Glutamatergic neuron (in vitro differentiated cells): ENCODE measurements around the gene TRIM8. TPM values are rescaled to one million over a fixed set of nuclear protein-coding genes. Genes with fewer than 3 reads are reported as not detected.

Experiments
- DNase-seq: peaks from one replicate; pipeline ENCODE4 v3.0.0; 2022
- H3K27ac Mint-ChIP-seq: one replicate; pipeline ENCODE4 v1.8.0; 2020; ENCODE audit warnings: mild to moderate bottlenecking, mixed read lengths, inconsistent platforms; ENCODE audit not compliant: unreplicated experiment
- H3K27me3 Mint-ChIP-seq: one replicate; pipeline ENCODE4 v1.8.0; 2020; ENCODE audit warnings: mild to moderate bottlenecking, moderate library complexity, mixed read lengths, inconsistent platforms; ENCODE audit not compliant: unreplicated experiment
- H3K36me3 Mint-ChIP-seq: one replicate; pipeline ENCODE4 v1.8.0; 2020; ENCODE audit warnings: mild to moderate bottlenecking, mixed read lengths, inconsistent platforms; ENCODE audit not compliant: unreplicated experiment
- H3K4me1 Mint-ChIP-seq: one replicate; pipeline ENCODE4 v1.8.0; 2020; ENCODE audit warnings: mild to moderate bottlenecking, low read depth, mixed read lengths, inconsistent platforms; ENCODE audit not compliant: unreplicated experiment
- H3K4me3 Mint-ChIP-seq: one replicate; pipeline ENCODE4 v1.8.0; 2020; ENCODE audit warnings: mild to moderate bottlenecking, mixed read lengths, inconsistent platforms; ENCODE audit not compliant: unreplicated experiment
- H3K9me3 Mint-ChIP-seq: one replicate; pipeline ENCODE4 v1.8.0; 2020; ENCODE audit warnings: mild to moderate bottlenecking, moderate library complexity, mixed read lengths, inconsistent platforms; ENCODE audit not compliant: unreplicated experiment
- total RNA-seq: library from RNA; stranded (reverse); fragmentation: NEBNext Ultra II Directional; extraction: Animal tissue kit (Norgen Biotek cat#: 25700); gene quantifications from one replicate; pipeline ENCODE4 v1.2.1, GENCODE V29; 2021; ENCODE audit not compliant: unreplicated experiment
- TF ChIP-seq, protein P1 (sequence below): fragments of 200-600 bp; sonication (generic); IDR thresholded peaks from one replicate; pipeline ENCODE4 v1.5.0; 2021; ENCODE audit not compliant: partially characterized antibody, unreplicated experiment

TRIM8 gene
- total RNA-seq, 1 donor from 2014 or later = 74.8 TPM

DNA sequence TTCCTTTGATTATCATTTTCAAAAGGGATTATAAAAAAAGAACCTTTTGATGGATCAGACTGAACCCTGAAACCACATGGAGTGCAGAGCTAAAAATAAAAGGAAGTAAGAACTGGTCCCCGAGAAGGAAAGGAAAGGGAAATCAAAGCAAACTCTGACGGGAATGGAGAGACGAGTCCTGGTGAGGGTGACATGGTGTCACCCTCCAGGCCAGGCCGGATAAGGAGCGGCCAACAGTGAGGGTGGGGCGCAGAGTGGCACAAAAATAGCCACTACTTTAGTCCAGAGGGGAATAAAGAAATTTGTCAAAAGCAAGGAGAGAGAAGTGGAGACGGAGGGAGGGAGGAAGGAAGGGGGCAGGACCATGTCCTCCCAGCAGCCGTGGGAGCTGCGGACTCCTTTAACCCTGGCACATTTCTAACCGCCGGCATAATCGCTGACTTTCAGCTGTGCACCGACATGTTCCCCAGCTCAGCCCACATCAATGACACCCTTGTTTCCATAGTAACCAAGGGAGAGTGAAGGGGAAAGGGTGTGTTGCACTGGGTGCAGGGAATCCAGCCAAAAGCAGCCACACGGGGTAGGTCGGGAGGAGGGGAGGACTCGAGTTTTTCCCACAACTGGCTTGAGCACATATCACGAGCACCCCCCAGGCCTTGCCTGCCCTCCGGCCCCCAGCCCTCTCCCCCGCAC lies 29.7 kb downstream of the TRIM8 start:
- H3K4me3 Mint-ChIP-seq = peak overlapping the region; percentile 80
- peaks cover 67% of the 10 kb centered on the region for H3K4me1 Mint-ChIP-seq
- peak overlapping the region; percentile 95 for H3K27ac Mint-ChIP-seq
- no peaks in the 10 kb centered on the region for H3K36me3 Mint-ChIP-seq
- peak; percentile 53 for DNase-seq
- H3K27me3 Mint-ChIP-seq = peaks cover 5% of the 10 kb centered on the region
- TF ChIP-seq, protein P1, sequence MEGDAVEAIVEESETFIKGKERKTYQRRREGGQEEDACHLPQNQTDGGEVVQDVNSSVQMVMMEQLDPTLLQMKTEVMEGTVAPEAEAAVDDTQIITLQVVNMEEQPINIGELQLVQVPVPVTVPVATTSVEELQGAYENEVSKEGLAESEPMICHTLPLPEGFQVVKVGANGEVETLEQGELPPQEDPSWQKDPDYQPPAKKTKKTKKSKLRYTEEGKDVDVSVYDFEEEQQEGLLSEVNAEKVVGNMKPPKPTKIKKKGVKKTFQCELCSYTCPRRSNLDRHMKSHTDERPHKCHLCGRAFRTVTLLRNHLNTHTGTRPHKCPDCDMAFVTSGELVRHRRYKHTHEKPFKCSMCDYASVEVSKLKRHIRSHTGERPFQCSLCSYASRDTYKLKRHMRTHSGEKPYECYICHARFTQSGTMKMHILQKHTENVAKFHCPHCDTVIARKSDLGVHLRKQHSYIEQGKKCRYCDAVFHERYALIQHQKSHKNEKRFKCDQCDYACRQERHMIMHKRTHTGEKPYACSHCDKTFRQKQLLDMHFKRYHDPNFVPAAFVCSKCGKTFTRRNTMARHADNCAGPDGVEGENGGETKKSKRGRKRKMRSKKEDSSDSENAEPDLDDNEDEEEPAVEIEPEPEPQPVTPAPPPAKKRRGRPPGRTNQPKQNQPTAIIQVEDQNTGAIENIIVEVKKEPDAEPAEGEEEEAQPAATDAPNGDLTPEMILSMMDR = no peak
- peaks cover 9% of the 10 kb centered on the region for H3K9me3 Mint-ChIP-seq

DNA sequence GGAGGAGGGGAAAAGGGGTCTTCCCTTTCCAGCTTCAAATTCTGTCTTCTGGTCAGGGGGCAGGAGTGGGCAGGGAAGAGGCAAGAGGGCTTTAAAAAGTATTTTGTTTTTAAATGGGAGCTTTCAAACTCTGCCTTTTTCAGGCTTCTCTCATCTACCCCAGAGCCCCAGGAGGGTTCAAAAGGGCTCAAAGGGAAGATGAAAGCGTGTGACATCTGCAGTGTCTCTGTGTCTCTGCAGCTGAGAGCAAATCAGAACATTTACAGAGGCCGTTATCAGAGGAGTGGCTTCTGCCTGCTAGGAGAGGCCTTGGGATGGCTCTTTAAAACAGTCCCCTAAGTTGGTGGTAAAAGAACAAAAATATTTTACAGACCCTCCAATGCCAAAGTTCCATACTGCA lies 30.3 kb downstream of the TRIM8 start:
- H3K27ac Mint-ChIP-seq = peak overlapping the region; percentile 95
- TF ChIP-seq, protein P1 = no peak
- H3K36me3 Mint-ChIP-seq = no peaks in the 10 kb centered on the region
- no peak for DNase-seq
- H3K27me3 Mint-ChIP-seq = peaks cover 5% of the 10 kb centered on the region
- H3K4me3 Mint-ChIP-seq = peak overlapping the region; percentile 82
- H3K4me1 Mint-ChIP-seq = peaks cover 65% of the 10 kb centered on the region
- peaks cover 12% of the 10 kb centered on the region for H3K9me3 Mint-ChIP-seq

DNA sequence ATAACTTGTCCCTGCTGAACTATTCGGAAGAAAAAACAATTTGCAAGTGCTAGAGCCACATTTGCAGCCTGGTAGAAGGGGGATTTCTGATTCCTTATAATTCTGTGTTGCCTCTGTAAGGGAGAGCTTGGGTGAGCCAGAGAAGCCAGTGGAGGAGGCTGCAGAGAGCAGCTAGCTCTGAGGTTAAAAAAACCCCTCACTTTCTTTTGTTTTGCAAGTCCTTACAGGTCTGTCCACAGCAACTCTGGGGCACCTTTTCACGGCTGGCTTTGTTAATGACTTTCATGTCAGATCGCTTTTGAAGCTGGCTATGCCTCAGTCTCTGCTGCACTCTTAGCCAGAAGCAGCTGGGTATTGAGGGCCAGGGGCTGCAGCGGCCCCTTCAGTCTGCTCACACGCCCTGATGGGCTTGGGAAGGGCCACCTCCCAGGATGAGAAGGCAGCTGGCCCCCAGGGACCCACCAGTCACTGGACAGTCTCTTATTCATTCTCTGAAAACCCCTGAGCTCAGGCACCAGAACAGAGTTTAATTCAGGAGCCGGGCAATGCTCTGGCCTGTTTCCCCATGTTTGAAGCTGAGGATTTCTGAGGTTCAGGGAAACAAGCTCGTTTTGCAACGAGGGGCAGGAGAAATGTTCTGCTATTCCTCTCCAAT lies 30.9 kb downstream of the TRIM8 start:
- H3K36me3 Mint-ChIP-seq = no peaks in the 10 kb centered on the region
- H3K27ac Mint-ChIP-seq = peak overlapping the region; percentile 95
- peak overlapping the region; percentile 82 for H3K4me3 Mint-ChIP-seq
- peaks cover 12% of the 10 kb centered on the region for H3K9me3 Mint-ChIP-seq
- TF ChIP-seq, protein P1 = no peak
- DNase-seq = peak; percentile 69
- peaks cover 5% of the 10 kb centered on the region for H3K27me3 Mint-ChIP-seq
- peaks cover 64% of the 10 kb centered on the region for H3K4me1 Mint-ChIP-seq

DNA sequence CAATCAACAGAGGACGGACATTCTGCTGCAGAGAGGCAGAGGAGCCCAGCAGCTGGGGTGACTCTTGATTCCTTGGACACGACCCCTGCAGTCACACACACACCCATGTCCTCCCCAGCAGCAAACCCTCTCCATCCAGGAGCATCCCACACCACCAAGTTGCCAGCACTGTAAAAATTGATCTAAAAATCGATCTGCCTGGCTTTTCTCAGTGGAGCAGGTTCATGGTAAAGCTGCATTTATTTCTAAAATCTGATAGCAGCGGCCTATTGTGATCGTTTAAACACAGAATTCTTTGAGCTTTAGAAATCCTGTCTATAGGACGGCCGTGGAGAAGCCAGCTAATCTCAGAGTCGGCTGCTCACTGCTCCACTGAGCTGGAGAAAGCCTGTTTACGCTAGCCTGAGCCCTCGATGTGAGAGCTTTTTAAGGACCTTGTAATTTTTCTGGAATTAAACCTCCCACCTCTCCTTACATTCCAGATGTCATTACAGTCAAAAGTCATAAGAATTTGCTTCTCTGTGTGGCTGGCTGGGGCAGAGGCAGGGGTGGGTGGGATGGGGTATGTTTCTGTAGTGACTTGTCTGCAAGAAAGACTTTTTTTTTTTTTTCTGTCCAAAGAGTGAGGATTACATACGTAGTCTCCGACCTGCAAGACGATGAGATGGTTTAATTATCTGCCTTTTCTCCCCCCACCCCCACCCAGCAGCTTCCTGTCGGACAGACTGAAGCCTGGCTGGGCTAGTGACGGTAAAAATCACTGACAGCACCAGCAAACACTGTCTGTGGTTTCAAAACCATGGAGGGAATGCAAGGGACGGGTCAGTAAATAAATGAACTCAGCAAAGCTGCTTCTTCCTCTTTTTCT lies 31.6 kb downstream of the TRIM8 start:
- no peak for DNase-seq
- peak overlapping the region; percentile 82 for H3K4me3 Mint-ChIP-seq
- no peaks in the 10 kb centered on the region for H3K36me3 Mint-ChIP-seq
- peaks cover 58% of the 10 kb centered on the region for H3K4me1 Mint-ChIP-seq
- peak overlapping the region; percentile 95 for H3K27ac Mint-ChIP-seq
- TF ChIP-seq, protein P1 = no peak
- peaks cover 5% of the 10 kb centered on the region for H3K27me3 Mint-ChIP-seq
- H3K9me3 Mint-ChIP-seq = peaks cover 12% of the 10 kb centered on the region
